Endothelial cell of umbilical vein (primary cell): ENCODE measurements around the gene EML6. TPM values are rescaled to one million over a fixed set of nuclear protein-coding genes. Genes with fewer than 3 reads are reported as not detected.

Experiments
- BruUV-seq: library from RNA; stranded (reverse); fragments of 400-500 nt; replicated peaks from 2 replicates; lab custom pipeline; 2021; lab: Mats Ljungman, UMichigan
- CTCF ChIA-PET: fragments of 300-600, 350-600 bp; sonication (Branson Sonifier 250); formaldehyde crosslinking; loops from one replicate; lab custom pipeline; 2021; ENCODE audit warnings: antibody characterized with exemption, inconsistent platforms; lab: Charles Lee
- POLR2A ChIA-PET: fragments of 300-600, 350-600 bp; sonication (Branson Sonifier 250); formaldehyde crosslinking; loops from one replicate; lab custom pipeline; 2021; ENCODE audit warnings: antibody characterized with exemption, inconsistent platforms; lab: Charles Lee
- DNase-seq: peaks from one replicate; pipeline ENCODE4 v3.0.0-alpha.2; 2011; ENCODE audit warnings: low read depth, low spot score
- FAIRE-seq: peaks from 2 replicates; lab custom pipeline; 2011; peaks lifted over from hg19 to GRCh38; lab: Jason Lieb, UNC
- H2AFZ ChIP-seq: 2 replicates; pipeline ENCODE4 v1.6.0; 2012; ENCODE audit warnings: low read depth, low read length, control low read depth, inconsistent platforms
- H3K27ac ChIP-seq: 2 replicates; pipeline ENCODE4 v1.5.1; 2011; ENCODE audit warnings: low read depth, mild to moderate bottlenecking, control low read depth, low read length, moderate library complexity; ENCODE audit not compliant: insufficient read depth
- H3K27me3 ChIP-seq, 2 experiments: 2 replicates each; pipeline versions ENCODE4 v1.6.0 to v1.6.1; 2011; ENCODE audit warnings: low read length in 2 of 2, mixed read lengths in 1 of 2; ENCODE audit not compliant: control insufficient read depth in 2 of 2, insufficient read depth in 2 of 2
- H3K36me3 ChIP-seq, 2 experiments: 2 replicates in 1 of 2; 3 replicates in 1 of 2; pipeline ENCODE4 v1.5.1; 2011; ENCODE audit warnings: low read length in 2 of 2, mild to moderate bottlenecking in 1 of 2, moderate library complexity in 1 of 2; ENCODE audit not compliant: control insufficient read depth in 2 of 2, insufficient read depth in 2 of 2; ENCODE audit errors: extremely low read depth in 1 of 2
- H3K4me1 ChIP-seq: 3 replicates; pipeline ENCODE4 v1.5.1; 2011; ENCODE audit warnings: mild to moderate bottlenecking, low read length; ENCODE audit not compliant: control insufficient read depth, insufficient read depth; ENCODE audit errors: extremely low read depth
- H3K4me2 ChIP-seq: 2 replicates; pipeline ENCODE4 v1.6.1; 2011; ENCODE audit warnings: low read length, control low read depth, mixed read lengths; ENCODE audit not compliant: insufficient read depth
- H3K4me3 ChIP-seq, 3 experiments: fragments of 200-600 bp in 1 of 3; sonication (generic), shearing (Covaris generic) in 1 of 3; replicated peaks in 1 of 3; 2 replicates each; pipeline ENCODE4 v1.5.1; 2011 to 2016; ENCODE audit warnings: control low read depth in 3 of 3, low read length in 3 of 3, mild to moderate bottlenecking in 2 of 3, inconsistent platforms in 1 of 3, low read depth in 1 of 3, moderate library complexity in 1 of 3; ENCODE audit not compliant: insufficient read depth in 1 of 3
- H3K79me2 ChIP-seq: 2 replicates; pipeline ENCODE4 v1.6.0; 2012; ENCODE audit warnings: low read length, inconsistent platforms; ENCODE audit not compliant: control insufficient read depth, insufficient read depth
- H3K9ac ChIP-seq: replicated peaks from 2 replicates; pipeline ENCODE3; 2011; ENCODE audit warnings: low read length, control low read depth; ENCODE audit not compliant: insufficient read depth; ENCODE audit errors: extremely low read depth
- H3K9me1 ChIP-seq: replicated peaks from 3 replicates; pipeline ENCODE4 v1.6.0; 2011; ENCODE audit warnings: mild to moderate bottlenecking, low read length; ENCODE audit not compliant: control insufficient read depth, insufficient read depth; ENCODE audit errors: extremely low read depth
- H3K9me3 ChIP-seq: replicated peaks from 2 replicates; pipeline ENCODE4 v1.5.1; 2012; ENCODE audit warnings: low read length, inconsistent platforms; ENCODE audit not compliant: control insufficient read depth, insufficient read depth
- H4K20me1 ChIP-seq: replicated peaks from 2 replicates; pipeline ENCODE3; 2011; ENCODE audit warnings: mild to moderate bottlenecking, low read length; ENCODE audit not compliant: control insufficient read depth, insufficient read depth; ENCODE audit errors: extremely low read depth
- CTCF ChIP-seq, 2 donors: IDR thresholded peaks; 1 replicate in 1 of 2; 2 replicates in 1 of 2; pipeline ENCODE4 v1.5.1; 2011; ENCODE audit warnings: low read length in 2 of 2, mild to moderate bottlenecking in 2 of 2, moderate library complexity in 2 of 2, control low read depth in 1 of 2, inconsistent platforms in 1 of 2, low read depth in 1 of 2; ENCODE audit not compliant: insufficient read depth in 1 of 2; ENCODE audit errors: extremely low read depth in 1 of 2
- FOS ChIP-seq: IDR thresholded peaks from 2 replicates; pipeline ENCODE4 v1.6.1; 2011; ENCODE audit warnings: mild to moderate bottlenecking, low read length, moderate library complexity, borderline replicate concordance; ENCODE audit not compliant: insufficient read depth
- GATA2 ChIP-seq: IDR thresholded peaks from 2 replicates; pipeline ENCODE4 v1.7.0; 2011; ENCODE audit warnings: low read depth, mild to moderate bottlenecking, moderate library complexity, mixed read lengths, low read length; ENCODE audit not compliant: insufficient read length, insufficient read depth
- MYC ChIP-seq: IDR thresholded peaks from one replicate; pipeline ENCODE4 v1.6.1; 2011; ENCODE audit warnings: mild to moderate bottlenecking, low read depth, low read length
- POLR2A ChIP-seq: IDR thresholded peaks from 2 replicates; pipeline ENCODE4 v1.6.1; 2012; ENCODE audit warnings: low read depth, mild to moderate bottlenecking, control low read depth, low read length
- POLR2AphosphoS5 ChIP-seq: IDR thresholded peaks from 2 replicates; pipeline ENCODE4 v1.6.1; 2012; ENCODE audit warnings: low read depth, mild to moderate bottlenecking, control low read depth, low read length, moderate library complexity; ENCODE audit not compliant: insufficient read depth
- dilution Hi-C: fragments of 300-500 bp; cut with MboI; formaldehyde crosslinking; loops from one replicate; pipeline ENCODE4 v1.15.0; 2019; ENCODE audit warnings: low sequenced_read_pairs; ENCODE audit not compliant: extremely low pct_ligation_motif_present
- intact Hi-C: fragments of 100-400 bp; cut with micrococcal nuclease; formaldehyde crosslinking; loops from one replicate; pipeline ENCODE4 v1.10.0; 2022
- polyA plus RNA-seq, 4 experiments: library from polyadenylated mRNA; depleted of rRNA in 3 of 4; stranded (reverse) in 3 of 4; unstranded in 1 of 4; fragments of >200 nt; gene quantifications; 2 replicates each; pipeline versions ENCODE4 v1.2.1 to v1.2.3, GENCODE V29; 2011 to 2012; ENCODE audit warnings: missing spikeins in 1 of 4
- total RNA-seq: library from RNA; stranded (reverse); gene quantifications from 2 replicates; pipeline ENCODE4 v1.2.3, GENCODE V29; 2021

Gene EML6
- total and polyA plus RNA-seq, 2 donors (not counting 3 experiments of a cell fraction or from before 2014, with no cell fraction given): 0.79 to 2.1 TPM

- DNase-seq: no peak
- POLR2A ChIA-PET: interaction anchor here (0.6 kb wide), 1 partner anchor 32 kb away, joined by 3 read pairs; no protein-coding TSS in a partner anchor
- Histone ChIP-seq H3K9ac (no peak overlapping the region), H3K4me1 (peaks cover 25% of the 10 kb centered on the region), H3K79me2 (peaks cover 100% of the 10 kb centered on the region), H3K9me3 (no peaks in the 10 kb centered on the region), H3K36me3 (no peaks in the 10 kb centered on the region), H3K4me3 (no peak overlapping the region), H3K9me1 (no peaks in the 10 kb centered on the region), H3K27me3 (no peaks in the 10 kb centered on the region), H2AFZ (no peak overlapping the region), H3K4me2 (no peak overlapping the region), H4K20me1 (peaks cover 53% of the 10 kb centered on the region), H3K27ac (no peak overlapping the region)
- CTCF ChIA-PET: interaction anchor here (0.8 to 1.9 kb wide), 6 partner anchors 10 to 485 kb away, joined by 3 to 7 read pairs (median 4); no protein-coding TSS in a partner anchor
- no TSS peak for BruUV-seq
- FAIRE-seq: no peak
- intact Hi-C loops (no loop called here), dilution Hi-C loops (no loop called here)
- TF ChIP-seq MYC (no peak), CTCF (IDR thresholded peaks at IDR 0.05; ENCODE audit: extremely low read depth in 1 of 2, insufficient read depth in 1 of 2, low read depth in 1 of 2, low read length in 2 of 2) (no peak), FOS (no peak), POLR2A (no peak), POLR2AphosphoS5 (no peak), GATA2 (no peak)
These were observed 286.7 kb downstream of the EML6 start for GRCh38 chr2:55010149-55010591.
